T-helper 2 cell (primary cell): ENCODE measurements around the gene ACAD10.
"Not testable (repeated sequence)": the region's sequence is repeated elsewhere in the genome, so short reads cannot be mapped to it uniquely, and the experiment has no call there.

Source experiments
- DNase-seq, 5 experiments: peaks; one replicate each; pipeline versions ENCODE4 v3.0.0 to v3.0.0-alpha.2; 2012 to 2022

The ACAD10 gene

DNA sequence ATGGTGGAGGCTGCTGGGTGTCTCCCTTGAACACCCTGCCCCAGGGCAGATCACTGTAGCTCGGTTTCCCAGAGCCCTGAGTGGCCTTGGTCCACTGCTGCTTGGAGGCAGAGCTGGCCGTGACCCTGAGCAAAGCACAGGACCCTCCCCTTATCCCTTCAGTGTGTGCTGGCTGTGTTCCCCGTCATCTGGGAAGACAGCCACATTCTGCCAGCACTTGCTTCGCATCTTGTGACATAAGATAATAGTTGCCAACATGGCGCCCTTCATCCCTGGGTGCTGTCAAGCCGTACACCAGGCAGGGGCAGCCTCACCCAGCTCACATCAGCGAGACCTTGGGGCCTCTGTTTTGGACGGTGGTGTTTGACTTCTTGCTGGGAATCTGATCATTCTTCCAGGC lies 68.8 kb downstream of the ACAD10 start:
- DNase-seq: no peak

DNA sequence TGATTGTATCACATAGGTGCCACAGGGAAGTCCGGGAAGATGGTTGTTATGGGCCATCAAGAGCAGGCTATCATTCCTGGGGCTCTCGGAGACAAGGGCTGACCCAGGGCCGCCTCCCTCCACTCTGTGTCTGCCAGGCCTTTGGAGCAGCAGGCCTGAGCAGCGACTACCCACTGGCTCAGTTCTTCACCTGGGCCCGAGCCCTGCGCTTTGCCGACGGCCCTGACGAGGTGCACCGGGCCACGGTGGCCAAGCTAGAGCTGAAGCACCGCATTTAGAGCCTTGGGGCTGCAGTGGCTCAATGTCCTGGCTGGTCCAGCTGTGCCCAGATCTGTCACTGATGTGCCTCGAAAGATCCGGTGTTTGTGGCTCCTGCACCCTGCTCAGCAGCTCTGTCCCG lies 70.3 kb downstream of the ACAD10 start:
- no peak for DNase-seq

DNA sequence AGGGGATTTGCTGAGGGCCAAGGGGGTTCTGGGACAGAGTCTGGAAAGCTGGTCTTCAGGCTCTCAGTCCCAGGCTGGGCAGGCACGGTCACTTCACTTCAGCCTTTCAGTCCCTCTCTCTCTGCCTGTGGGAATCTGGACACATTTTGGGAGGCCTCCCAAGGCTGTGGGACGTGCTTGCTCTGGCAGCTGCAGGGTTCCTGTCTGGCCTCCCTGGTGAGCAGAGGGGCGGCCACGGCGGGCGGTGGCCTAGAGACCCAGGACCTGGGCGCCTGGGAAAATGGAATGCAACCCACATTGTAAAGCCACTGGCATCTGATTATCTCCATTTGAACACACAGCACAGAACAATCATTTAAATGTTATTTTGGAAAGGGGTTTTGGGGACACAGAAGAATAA lies 70.8 kb downstream of the ACAD10 start:
- no peak for DNase-seq

DNA sequence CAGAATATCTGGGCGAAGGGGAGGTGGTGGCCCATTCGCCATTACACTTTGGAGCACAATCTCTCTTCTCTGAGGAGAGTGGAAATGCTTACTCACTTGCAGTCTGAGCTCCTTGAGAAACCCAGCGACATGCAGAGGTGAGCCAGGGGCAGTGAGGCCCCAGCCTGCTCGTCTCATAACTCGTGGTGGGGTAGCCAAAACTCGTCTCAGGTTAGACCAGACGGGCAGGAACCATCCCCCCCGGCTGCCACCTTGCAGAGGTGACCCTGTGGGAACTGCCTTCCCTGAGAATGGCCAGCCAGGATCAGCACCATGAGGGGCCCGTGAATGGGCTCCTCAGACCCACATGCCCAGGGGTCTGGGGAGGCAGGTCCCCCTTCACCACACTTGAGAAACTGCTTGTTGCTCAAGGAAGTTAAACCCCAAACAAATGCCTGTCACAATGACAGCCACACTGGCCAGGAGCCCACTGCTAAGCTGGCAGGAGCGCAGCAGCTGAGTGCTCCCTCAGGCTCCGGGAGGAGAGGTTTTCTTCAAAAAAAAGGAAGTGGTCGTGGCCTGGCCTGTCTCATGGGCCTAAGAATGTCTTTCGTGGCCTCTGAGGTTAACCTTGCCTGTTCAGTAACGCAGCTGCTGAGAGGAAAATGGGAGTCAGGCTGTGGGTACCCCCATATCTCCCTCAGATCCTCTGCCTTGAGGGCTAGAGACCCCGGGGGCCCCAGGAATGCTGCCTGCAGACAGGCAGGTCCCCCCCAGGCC lies 71.7 kb downstream of the ACAD10 start:
- peak in 1 of 5 experiments; percentile 58 for DNase-seq

DNA sequence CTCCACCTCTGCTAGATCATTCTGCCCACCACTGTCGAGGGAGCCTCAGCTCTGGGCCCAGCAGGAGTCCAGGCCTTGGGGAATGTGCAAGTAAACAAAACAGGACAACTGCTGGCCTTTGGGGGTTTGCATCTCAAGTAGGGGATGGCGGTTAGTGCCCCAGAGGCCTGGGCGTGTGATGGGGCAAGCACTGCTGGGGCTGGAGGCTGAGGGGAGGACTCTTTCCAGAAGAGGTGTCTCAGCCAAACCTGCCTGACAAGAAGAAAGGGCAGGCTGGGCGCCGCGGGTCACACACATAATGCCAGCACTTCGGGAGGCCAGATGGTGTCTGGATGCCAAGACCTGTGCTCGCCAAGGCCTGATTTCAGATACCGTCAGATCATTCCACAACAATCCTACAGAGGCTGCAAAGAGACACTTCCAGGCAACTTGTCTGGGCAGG lies 72.3 kb downstream of the ACAD10 start:
- no peak for DNase-seq

DNA sequence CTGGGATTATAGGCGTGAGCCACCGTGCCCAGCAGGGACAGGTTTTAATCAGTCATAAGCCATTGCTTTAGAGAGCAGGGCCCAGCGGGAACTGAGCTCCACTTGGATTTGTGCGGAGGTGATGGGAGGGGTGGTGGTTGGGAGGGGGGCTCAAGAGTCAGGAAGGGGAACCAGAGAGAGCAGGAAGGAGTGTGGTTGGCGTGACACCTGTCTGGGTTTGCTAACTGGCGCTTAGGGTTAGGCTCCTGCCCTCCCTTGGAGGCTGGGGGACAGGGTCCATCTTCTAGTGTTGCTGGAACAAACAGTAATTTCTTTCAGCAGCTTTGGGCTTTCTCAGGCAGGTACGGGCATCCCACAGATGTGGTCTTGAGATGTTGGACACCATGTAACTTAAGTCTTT lies 73.4 kb downstream of the ACAD10 start:
- no peak for DNase-seq

DNA sequence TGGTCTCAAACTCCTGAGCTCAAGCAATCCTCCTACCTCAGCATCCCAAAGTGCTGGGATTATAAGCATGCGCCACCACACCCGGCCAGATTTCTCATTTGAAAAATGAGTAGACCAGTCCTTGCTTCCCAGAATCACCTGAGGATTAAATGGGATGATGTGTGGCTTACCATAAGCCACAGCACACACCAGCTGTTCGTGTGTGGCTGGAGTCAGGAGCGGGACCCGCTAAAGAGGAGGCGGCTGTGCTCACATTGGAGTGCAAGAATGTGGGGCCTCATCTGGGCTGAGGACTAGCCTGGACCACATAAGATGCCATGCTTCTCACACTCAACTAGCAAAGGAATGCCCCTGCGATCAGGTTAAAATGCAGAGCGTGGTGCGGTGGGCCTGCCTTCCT lies 74.1 kb downstream of the ACAD10 start:
- no peak for DNase-seq

DNA sequence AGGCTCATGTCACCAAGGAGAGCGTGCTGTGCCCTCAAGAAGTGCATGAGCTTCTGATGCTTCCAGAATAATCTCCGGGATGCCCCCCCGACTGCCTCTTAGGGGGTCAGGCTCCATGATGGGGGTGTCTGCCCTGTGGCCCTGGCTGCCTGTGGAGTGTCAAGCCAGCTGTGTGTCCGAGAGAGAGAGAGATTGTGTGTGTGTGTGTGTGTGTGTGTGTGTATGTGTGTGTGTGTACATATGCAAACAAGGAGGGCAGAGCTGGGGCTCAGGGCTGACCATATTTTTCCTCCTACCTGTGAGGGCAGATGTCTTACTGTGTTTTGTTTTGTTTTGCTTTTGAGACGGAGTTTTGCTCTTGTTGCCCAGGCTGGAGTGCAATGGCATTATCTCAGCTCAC lies 75.2 kb downstream of the ACAD10 start:
- no peak for DNase-seq

DNA sequence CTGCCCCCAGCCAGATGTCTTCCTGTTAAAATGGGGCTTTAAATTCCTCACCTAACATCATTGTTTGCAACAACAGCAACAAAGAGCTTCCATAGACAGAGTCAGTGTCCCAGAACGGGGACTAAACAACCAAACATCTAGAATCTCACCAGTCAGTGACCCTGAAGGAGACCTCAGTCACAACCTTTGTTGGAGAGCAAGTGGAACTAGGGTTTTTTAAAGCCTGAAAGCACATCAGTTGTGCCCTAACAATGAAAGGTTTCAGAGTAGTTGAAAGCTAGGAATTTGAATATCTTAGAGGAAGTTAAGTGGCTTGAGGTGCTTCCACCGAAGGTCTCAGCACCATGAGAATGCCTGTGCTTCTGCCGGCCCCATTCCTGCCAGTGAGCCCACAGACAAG lies 75.9 kb downstream of the ACAD10 start:
- DNase-seq: no peak

DNA sequence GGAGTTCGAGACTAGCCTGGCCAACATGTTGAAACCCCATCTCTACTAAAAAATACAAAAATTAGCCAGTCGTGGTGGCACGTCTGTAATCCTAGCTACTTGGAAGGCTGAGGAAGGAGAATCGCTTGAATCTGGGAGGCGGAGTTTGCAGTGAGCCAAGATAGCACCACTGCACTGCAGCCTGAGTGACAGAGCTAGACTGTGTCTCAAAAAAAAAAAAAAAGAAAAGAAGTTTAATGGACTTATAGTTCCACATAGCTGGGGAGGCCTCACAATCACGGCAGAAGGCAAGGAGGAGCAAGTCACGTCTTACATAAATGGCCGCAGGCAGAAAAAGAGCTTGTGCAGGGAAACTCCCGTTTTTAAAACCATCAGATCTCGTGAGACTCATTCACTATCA lies 77.7 kb downstream of the ACAD10 start:
- not testable (repeated sequence) for DNase-seq

DNA sequence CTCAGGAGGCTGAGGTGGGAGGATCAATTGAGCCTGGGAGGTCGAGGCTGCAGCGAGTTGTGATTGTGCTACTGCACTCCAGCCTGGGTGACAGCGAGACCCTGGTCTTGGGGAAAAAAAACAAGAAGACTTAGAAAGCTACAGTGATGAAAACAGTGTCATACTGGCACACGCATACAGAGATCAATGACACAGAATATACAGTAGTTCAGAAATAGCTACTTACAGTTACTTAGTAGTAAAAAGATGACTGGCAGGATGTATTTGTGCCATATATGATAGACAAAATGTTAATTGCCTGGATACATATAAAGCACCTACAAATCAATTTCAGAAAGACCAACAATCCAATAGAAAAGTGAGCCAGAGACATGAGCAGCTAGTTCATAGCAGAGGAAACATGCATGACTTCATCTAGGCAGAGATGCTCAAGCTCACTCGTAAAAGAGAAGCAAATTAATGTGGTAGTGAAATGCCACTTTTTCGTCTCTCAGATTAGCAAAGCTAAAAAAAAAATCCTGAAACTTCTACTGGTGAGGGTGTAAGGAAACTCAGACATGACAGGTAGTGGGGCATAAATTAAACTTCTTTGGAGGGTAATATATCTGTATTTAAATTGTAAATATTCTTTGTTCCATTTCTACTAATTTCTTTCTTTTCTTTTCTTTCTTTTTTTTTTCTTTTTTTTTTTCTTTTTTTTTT lies 78.4 kb downstream of the ACAD10 start:
- DNase-seq: no peak

DNA sequence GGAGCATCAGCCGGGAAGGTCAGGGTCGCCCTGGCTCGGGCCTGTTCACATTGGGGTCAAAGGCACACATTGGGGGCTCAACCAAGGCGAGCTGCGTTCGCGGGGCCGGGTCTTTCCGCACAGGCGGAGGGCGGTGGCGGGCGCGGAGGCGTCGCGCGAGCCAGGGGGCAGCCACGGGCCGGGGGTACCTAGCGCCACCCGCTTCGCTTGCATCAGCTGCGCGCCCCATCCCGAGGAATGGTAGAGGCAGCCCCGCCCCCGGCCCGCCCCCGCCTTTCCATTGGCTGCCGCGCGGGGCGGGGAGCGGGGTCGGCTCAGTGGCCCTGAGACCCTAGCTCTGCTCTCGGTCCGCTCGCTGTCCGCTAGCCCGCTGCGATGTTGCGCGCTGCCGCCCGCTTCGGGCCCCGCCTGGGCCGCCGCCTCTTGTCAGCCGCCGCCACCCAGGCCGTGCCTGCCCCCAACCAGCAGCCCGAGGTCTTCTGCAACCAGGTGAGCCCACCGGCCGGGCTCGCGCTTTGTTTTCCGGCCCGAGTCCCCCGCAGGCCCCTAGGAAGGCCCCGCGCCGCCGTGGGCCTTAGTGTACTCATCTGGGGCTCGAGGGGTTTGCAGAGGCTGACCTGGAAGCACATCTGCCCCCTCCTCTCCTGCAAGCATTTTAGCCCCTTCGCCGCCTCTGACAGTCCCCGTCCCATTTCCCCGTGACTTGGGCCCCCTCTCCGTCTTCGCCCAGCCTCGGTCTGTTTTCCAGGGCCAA lies 80.9 kb downstream of the ACAD10 start, which contains the start of gene ALDH2:
TSS of gene ALDH2 (plus strand) at position 326 of the 754 bp plus-strand sequence. CDS start at position 376, 50 bp downstream.
- peak in 2 of 5 experiments; percentile 6 to 12 for DNase-seq

DNA sequence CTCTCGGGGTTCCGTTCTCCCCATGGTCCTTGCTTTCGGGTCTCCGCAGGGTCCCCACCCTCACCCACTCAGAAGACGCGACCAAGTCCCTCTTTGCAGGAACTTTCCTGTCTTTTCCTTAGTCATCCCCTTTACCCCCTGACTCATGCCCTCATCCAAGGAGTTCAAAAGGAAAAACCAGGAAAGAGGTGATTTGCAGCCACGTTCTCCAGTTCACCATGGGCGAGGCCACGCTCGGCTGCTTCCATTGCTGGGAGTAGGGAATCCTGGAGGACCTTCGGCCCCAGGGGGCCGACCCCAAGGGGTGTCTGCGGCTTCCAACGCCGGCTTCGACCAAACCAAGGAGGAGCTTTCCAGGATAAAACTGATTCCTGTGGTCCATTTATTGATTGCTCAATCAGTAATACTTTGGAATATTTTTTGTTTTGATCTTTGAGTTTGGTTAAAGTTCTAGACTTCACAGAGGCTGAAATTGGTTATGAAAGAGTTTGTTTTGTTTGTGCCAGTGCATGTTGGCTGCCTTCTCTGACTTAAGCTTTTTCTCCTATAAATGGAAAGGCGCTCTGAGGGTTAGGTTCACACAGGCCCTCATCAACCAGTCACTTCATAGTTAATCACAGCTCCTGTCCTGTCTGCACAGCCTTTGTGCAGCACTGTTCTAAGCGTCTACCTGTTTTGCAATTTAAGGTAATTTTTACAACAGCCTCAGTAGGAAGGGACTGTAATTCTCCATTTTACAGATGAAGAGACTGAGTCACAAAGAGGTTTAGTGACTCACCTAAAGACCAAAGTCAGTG lies 81.7 kb downstream of the ACAD10 start:
- DNase-seq: no peak

DNA sequence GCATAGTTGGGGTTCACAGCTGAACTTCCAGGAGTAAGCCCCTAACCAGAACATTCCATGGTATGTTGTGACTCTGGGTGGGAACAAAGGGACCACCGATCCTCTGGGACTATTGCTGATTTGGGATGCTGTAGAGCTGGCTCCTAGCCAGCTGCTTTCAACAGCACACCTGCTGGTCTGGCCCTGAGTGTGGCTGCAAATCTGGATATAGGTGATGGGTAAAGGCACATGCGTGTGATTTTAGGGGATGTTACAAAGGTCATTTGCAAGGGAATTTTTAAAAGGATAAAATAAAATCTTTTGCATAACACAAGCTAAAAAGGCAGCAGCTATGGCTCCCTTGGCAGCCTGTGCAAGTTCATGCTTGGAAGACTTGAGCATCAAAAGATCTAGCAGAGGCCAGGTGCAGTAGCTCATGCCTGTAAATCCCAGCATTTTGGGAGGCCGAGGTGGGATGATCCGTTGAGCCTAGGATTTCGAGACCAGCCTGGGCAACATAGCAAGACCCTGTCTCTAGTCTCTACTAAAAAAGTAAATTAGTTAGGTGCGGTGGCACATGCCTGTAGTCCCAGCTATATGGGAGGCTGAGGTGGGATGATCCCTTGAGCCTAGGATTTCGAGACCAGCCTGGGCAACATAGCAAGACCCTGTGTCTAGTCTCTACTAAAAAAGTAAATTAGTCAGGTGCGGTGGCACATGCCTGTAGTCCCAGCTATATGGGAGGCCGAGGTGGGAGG lies 82.5 kb downstream of the ACAD10 start:
- no peak for DNase-seq

DNA sequence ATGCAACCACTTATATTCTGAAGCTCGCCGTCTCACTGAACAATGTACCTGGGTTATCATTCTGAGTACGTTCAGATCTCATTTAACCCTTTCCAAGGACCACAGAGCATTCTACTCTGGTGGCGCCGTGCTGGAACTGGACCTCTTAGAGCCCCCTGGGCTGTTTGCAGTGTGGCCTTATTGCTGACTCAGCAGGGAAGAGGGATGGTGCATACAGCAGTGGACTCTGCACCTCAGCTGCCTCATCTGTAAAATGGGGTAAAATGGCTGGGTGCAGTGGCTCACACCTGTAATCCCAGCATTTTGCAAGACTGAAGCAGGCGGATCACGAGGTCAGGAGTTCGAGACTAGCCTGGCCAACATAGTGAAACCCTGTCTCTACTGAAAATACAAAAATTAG lies 83.7 kb downstream of the ACAD10 start:
- no peak for DNase-seq

DNA sequence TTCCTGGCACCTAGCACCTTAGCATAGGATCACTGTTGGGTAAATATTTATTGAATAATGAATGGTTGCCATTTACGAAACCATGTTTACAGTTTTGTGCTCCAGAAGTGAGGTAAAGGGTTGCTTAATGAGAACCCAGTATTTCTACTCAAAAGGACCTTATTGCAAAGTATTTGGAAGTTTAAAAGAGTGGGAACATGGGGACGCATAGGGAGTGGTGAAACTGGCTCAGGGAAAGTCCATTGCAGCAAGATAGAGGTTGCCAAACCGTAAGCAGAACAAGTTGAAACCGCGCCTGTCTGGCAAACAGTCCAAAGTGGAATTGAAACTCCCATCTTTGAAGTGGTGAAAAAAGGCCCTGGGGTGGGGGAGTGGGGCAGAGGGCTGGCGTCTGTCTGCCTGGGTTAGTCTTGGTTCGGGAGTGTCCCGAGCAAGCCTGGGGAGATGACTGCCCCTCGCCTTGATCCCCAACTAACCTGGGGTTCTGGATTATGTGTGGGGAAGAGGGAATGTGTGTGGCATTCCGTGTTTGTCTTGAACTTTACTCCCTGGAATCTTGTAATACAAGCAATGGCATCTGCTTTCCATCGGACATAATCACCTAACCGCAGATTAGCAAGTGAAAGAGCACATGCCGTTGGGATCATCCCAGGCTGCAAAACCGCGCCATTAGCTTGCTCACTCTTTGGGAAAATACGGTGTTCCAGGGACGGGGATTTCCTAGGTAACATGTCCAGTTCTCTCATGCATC lies 88.1 kb downstream of the ACAD10 start:
- no peak for DNase-seq

DNA sequence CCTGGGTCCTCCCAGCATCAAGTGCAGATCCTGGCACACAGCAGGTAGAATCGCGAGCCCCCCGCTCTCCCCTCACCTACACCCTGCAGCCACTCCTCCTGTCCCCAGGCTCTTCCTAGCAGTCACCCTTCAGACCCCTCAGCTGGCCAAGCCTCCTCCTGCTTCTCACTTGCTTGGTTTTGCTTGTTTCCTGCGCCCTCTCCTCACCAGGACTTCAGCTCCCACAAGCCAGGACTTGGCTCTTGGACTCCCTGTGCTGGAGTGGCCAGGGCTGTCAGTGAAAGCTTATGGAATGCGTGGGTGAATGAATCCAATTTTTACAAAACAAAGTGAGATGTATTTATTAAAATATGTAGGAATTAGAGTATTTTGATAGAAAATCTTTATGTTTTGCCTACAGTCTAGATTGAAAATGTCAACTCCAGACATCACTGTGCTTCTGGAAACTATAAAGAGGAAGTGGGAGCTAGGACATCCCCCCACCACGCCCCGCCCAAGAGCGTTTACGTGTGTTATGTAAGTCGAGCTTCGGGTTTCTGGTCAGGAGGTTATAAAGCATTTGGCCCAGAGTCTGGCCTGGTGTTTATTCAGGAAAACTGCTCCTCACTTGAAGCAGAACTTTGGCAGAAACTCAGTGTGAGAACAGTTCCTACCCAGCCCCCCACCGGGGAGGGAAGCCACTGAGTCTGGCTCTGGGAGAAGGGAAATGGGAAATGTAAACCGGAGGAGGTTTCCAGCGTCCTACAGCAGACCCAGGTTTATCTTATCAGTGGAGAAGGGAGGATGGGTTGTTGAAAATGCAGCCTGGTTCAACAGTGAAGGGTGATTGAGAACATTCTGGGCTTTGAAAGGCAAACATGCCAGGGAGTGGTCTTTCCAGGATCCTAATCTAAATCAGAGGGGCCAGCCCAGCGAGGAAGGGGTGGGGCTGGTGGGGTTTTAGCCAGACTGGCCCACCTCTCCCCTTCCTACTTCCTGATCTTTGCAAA lies 89.6 kb downstream of the ACAD10 start:
- DNase-seq: no peak

DNA sequence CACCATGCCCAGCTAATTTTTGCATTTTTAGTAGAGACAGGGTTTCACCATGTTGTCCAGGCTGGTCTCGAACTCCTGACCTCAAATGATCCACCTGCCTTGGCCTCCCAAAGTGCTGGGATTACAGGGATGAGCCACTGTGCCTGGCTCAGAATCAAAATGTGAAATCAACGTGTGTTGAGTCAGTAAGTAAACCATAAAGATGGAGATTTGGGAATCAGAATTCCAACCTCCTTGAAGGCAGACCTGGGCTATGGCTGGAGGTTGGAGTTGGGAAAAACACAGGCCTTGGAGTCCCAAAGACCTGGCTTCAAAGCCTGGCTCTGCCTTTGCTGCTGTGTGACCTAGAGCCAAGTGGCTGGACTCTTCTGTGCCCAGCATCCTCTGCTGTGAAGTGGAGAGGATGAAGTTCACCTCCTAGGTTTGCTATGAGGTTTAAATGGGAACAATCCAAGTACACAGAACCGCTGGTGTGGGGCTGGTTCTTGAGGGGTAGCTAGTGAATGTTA lies 91.0 kb downstream of the ACAD10 start:
- DNase-seq: no peak

DNA sequence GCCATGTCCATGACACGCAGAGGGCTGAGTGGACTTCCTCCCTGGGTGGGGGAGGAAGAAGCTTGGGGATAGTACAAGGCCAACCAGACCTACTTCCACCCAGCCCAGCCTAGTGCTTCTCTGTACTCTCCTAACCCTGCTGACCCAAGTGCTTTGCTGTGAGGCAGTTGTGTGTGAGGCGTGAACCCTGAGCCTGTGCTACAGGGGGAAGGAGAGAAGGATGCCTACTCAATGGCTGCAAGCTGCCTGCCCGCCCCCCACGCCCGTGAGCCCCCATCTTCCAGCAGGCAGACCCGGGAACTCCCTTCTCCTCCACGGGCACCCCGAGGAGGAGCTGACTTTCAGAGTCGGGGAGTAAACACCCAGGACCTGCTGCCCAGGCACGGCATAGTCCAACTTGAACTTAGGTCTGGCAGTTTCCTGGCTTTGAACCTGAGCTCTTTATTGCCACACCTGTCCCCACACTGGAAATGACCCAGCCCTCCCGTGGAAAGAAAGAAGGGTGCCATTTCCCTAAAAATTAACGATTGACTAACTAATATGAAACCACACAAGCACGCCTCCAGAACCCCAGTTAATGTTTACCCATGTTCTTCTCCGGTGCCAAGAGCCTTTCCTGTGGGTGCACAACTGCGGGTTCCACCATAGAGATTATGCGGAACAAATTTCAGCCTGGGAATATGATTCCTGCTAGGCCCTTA lies 91.6 kb downstream of the ACAD10 start:
- no peak for DNase-seq
